ELF-1 (cell line): Measurements from ENCODE around the gene TBC1D3G.
"Not testable (repeated sequence)": the region's sequence is repeated elsewhere in the genome, so short reads cannot be mapped to it uniquely, and the experiment has no call there.

Source experiments
- DNase-seq: peaks from one replicate; pipeline ENCODE4 v3.0.0-alpha.2; 2016; ENCODE audit warnings: low read depth, low spot score

The TBC1D3G gene

GRCh38 chr17:36323584-36323983 lies at the start of gene TBC1D3G:
Gene TBC1D3G, plus strand, starts transcription at chr17:36323884. Its CDS starts 1,528 bp downstream, at chr17:36325412.
- not testable (repeated sequence) for DNase-seq

DNA sequence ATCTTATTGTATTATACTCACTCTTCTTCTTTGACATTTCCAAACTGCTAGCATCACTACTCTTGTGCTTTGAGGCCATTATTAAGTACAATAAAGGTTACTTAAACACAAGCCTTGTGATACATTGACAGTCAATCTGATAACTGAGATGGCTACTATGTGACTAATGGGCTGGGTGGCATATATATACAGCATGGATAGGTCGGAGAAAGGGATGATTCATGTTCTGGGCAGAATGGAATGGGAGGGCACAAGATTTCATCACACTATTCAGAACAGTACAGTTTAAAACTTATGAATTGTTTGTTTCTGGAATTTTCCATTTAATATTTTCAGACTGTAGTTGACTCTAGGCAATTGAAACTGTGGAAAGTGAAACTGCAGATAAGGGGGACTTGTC lies 40.4 kb upstream of the TBC1D3G start:
- not testable (repeated sequence) for DNase-seq

DNA sequence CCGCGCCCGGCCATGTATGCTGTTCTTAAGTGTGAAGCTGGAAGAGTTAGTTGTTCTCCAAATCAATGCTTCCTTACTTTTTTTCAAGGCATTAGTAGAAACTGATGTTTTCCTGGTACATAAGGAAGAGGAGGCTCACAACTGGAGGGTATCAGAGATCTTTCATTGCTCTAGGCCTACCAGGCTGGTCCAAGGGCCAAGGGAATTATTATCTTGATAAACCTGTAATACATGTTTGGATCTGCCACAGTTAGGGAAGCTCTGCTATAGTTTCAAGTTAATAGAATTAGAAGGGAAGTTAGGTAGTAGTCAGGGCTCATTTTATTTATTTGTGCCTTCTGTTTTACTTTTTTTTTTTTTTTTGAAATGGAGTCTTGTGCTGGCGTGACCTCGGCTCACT lies 39.5 kb upstream of the TBC1D3G start:
- not testable (repeated sequence) for DNase-seq

GRCh38 chr17:36289965-36290612 lies 33.6 kb upstream of the TBC1D3G start:
- DNase-seq = not testable (repeated sequence)

DNA sequence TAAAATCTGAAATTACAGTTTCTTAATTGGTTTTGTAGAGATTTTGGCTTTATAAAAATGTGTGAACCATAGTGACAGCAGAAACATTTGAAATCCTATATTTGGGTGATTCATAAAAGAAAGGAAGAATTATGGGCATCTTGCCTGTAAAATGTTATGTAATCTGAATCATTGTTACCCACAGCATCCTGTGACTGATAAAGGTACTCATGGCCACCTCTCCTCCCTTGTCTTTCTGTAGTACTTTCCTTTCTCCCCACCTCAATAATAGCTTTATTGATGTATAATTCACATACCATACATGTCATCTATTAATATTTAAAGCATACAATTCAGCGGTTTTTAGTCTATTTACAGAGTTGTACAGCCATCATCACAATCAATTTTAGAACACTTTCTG lies 28.5 kb upstream of the TBC1D3G start:
- not testable (repeated sequence) for DNase-seq

DNA sequence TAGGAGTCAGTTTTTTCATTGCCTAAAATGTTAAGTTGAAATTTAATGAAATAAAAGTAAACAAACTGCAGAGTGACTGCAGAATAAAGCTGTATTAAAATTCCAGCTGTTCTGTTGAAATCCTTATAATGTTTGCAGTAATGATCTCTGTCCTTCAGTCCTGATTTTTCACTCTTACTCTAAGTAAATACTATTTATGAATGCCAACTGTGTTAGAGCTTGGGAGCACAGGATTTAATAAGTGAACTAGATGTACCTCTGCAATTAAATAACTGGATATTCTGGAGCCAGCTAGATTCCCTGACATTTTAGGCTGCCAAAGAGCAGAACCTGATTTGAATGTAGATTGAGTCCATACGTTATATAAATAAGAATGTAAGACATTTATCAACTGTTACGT lies 7.9 kb upstream of the TBC1D3G start:
- DNase-seq = not testable (repeated sequence)

GRCh38 chr17:36362496-36362895 lies 38.8 kb downstream of the TBC1D3G start:
- DNase-seq = not testable (repeated sequence)

DNA sequence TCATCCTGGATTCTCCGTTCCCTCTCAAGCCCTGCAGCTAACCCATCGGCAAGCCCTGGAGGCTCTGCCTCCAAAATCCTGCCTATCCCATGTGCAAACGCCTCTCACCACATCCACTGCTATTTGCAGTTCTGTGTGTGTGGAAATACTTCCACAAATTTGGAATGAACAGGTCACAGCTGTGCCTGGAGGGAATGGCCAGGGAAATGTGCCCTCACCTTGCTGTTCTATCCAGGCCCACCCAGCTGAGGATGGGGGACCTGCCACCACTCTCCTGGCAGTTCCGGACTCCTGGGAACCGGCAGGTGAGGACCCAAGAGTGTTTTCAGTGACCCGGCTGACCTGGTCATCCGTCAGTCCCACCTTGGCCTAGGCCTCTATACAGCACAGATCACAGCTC lies 52.3 kb downstream of the TBC1D3G start:
- DNase-seq = not testable (repeated sequence)
